Fibroblast of skin of left biceps (primary cell): ENCODE measurements around the gene EEIG2.

Experiments used
- DNase-seq, 2 experiments: peaks; one replicate each; pipeline ENCODE4 v3.0.0-alpha.2; 2013; ENCODE audit warnings: low read depth in 2 of 2

Gene EEIG2

DNA sequence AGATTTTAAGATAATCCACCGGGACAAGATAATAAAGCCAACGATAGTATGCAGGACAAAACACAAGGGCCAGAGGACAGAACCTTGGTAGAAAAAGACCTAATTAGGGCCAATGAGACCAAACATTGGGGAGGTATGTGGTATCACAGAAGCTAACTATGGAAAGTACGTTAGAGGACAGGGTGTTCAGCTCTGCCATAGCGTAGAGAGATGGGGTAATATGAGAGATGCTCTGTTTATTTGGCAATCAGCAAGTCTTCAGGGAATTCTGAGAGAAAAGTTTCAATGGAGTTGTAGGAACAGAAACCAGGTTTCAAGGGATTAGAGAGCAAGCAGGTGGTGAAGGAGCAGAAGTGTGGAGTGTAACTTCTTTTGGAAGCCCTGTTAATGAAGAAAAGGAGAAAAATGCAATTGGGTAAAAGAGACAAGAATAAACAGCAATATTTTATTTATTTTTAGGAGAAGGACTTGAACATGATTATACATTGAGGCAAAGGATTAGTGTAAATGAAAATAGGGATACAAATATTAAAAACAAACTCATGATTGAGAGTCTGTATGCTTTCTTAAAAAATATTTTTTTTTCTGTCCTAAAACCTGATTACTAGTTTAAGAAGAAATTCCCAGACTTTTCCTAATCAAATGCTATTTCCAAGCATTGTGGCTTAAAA, 24.0 kb downstream of the EEIG2 start:
- DNase-seq = no peak

DNA sequence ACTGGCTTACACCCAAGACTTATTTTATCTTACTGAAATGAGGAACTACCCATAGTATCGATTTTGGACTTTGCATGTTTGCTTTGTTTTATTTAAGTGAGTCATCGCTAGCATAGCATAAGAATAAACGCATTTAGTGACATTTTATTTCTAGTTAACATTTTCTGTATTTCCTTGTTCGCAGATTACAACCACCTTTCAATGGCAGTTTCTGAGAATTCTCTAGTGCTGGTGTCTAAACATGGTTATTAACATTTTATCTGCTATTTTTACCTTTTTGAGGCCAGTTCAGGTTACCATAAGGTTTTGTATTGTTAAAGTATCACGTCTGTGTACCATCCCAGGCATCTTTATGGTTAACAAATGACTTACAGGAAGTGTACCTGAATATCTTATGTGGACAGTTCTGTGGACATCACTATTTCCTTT, 24.5 kb downstream of the EEIG2 start:
- no peak for DNase-seq

- DNase-seq = no peak
These were observed 25.4 kb downstream of the EEIG2 start for GRCh38 chr1:108585313-108585712.

DNA sequence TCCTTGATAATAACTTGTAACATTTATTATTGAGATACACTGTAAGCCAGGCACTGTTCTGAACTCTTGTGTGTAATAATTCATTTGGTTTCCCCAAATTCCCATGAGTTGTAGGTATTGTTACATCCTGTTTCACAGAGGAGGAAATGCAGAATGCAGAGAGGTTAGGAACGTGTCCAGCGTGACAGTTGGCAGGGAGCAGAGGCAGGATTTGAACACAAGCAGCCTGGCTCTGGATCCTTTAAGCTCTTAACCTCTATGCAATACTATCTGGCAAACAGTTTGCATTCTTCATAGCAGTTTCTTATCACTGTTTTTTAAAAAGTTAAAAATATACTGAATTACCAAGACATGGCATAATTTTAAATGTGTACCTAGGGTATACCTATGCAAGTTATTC, 30.5 kb downstream of the EEIG2 start:
- DNase-seq = no peak

- peak; percentile 80 to 85 for DNase-seq
These were observed 31.1 kb downstream of the EEIG2 start for GRCh38 chr1:108590957-108591356.

DNA sequence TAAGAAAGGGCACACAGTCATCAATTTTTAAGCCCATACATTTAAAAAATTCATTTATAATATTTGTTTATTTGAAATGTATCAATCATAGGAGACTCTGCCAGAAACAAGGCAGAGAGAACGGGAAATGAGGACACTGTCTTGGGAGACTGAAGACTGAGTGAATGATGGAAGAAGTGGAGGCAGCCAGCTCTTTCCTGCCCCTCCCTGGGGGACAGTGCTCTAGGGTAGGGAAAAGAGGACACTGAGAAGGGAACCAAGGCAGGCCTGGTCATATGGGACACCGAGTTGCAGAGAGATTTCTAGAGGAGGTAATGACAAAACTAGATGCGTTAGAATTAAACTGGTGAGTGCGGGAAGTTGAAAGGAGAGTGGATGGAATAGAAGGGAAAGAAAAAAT, 31.6 kb downstream of the EEIG2 start:
- no peak for DNase-seq

GRCh38 chr1:108592030-108592759, 32.3 kb downstream of the EEIG2 start:
- no peak for DNase-seq

GRCh38 chr1:108593448-108593847, 33.5 kb downstream of the EEIG2 start:
- no peak for DNase-seq

DNA sequence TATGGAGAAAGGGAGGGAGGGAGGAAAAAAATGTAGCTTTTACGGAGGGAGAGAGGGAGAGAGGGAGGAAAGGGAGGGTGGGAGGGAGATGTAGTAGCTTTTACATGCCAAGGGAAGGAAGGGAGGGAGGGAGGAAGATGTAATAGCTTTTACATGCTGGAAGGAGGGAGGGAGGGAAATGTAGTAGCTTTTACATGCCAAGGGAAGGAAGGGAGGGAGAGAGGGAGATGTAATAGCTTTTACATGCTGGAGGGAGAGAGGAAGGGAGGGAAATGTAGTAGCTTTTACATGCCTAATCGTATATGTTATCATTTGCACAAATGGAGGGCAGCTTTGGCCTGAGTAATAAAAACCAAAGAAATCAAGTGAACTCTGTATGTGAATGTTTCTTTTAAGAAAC, 35.6 kb downstream of the EEIG2 start:
- no peak for DNase-seq

DNA sequence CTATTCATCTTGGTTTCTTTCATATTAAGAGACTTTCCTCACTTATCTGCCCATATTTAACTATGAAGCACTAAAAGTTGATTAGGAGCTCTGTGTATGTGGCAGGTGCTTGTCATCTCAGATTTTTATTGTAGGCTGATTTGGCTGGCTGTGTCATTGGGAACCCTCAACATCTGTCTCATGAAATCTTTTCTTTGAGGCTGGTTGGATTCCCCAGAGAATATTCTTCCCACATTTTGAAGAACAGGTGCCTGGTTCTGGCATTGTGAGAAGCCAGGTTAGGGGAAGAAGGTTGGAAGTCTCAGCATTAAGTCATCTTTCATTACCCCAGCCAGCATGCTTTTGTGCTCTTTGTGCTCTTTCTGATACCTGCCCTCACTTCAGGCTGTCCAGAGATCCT, 37.1 kb downstream of the EEIG2 start:
- DNase-seq = no peak

DNA sequence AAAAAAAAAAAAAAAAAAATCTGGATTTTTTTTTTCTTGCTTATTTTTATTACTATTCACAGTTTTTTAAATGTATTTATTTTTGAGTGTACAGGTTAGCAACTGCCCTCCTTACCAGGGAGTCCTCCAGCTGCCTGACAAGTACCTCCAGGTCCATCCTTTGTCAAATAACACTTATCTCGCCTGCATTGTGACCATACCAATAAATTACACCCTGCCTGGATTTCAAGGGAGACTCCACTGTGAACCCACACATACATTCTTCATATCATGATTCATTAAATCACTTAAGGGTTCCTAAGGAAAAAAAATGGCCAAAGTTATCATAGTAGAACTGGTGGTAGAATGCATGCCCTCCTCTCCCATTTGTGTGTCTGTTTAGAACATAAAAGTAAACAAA, 38.4 kb downstream of the EEIG2 start:
- no peak for DNase-seq

- DNase-seq = no peak
These were observed 40.6 kb downstream of the EEIG2 start for GRCh38 chr1:108600504-108600903.

- DNase-seq = no peak
These were observed 42.0 kb downstream of the EEIG2 start for GRCh38 chr1:108601708-108602410.

- DNase-seq = no peak
These were observed 45.7 kb downstream of the EEIG2 start for GRCh38 chr1:108605633-108606032.

- no peak for DNase-seq
These were observed 46.6 kb downstream of the EEIG2 start for GRCh38 chr1:108606478-108606877.

DNA sequence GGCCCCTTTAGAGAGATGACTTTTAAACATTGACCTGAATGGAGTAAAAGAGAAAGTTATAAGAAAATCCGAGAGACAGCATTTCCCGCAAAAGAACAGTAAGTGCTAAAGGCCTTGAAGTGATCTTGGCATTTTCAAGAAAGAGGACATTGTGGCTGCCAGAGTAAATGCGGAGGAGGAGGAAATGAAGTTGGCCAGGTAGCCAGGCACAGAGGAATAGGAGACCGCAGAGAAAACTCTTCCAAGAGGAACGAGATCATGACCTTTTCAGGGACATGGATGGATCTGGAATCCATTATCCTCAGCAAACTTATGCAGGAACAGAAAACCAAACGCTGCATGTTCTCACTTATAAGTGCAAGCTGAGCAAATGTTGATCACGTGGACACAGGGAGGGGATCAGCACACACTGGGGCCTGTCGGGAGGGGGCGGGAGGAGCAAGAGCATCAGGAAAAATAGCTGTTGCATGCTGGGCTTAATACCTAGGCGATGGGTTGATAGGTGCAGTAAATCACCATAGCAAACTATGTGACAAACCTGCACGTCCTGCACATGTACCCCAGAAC, 49.7 kb downstream of the EEIG2 start:
- no peak for DNase-seq
